ENCODE results near the gene ADCY5.

ADCY5 gene

DNA sequence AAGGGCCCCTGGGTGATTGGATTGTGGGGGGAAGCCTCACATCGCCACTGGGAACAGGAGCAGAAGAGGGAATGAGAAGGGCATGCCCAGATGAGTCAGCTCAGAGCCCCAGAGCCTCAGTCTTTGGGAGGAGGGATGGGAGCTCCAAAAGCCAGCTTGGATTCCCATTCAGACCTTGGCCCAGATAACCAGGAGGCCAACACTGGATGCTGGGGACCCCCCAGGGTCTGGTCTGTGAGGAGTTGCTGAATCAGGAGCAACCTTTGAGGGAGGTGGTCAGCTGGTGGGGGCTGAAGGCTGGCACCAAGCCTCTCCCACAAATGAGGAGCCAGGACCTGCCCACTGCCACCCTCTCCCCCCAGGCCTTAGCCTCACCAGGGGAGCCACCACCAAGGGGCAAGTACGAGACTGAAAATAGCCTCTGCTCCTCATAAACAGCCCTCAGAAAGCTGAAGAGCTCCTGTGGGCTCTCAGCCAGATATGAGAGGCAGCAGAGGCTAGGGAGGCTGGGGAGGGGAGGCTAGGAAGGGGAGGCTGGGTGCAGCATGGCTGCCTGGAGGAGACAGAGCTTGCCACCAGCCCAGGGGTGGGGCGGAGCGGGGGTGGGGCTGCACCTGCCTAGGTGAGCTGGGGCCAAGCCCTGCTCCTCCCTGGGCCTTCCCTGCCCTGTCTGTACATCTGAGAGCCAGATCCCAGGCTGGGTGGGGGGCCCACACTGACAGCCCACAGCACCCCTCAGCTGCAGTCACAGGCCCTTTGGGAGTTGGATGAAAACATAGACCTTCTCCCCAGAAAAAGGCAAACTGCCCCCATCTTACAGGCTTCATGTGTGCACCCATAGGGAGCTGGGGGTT, 147.3 kb downstream of the ADCY5 start:
- no peak for DNase-seq (ENCODE audit: low read depth in 2 of 2)

DNA sequence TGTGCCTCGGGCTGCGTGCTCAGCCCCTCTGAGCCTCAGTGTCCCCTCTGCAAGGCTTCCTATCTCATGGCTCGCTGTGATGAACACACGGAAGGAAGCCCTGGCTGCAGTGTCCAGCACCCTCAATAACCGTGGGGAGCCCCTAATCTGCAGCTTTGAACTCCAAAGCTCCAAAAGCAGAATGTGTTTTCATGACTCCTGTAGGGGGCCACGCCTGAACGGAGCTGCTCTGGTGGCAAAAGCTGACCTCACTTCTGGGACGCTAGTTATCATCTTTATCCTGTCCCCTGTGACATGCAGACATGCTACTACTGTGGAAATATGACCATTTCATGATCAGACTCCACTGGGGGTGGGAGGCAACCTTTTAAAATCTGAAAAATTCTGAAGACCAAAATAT, 148.3 kb downstream of the ADCY5 start:
- no peak for DNase-seq (ENCODE audit: low read depth in 2 of 2)

DNA sequence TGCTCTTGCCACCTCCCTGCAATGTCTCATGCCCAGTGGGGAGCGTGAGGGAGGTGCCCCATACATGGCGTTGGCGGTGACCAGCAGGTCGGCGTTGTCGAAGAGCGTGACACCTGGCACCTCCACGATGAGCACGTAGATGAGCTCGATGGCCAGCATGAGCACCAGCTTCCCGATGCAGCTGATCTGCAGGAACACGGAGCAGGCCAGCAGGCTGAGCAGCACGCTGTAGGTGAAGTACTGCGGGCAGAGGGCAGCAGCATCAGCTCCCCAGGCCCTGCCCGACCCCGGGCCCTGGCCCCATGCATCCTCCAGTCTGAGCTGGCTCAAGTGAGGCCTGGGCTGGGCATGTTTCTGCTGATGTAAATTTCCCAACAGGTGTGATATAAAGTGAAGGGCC, 148.8 kb downstream of the ADCY5 start:
- no peak for DNase-seq (ENCODE audit: low read depth in 2 of 2)

DNA sequence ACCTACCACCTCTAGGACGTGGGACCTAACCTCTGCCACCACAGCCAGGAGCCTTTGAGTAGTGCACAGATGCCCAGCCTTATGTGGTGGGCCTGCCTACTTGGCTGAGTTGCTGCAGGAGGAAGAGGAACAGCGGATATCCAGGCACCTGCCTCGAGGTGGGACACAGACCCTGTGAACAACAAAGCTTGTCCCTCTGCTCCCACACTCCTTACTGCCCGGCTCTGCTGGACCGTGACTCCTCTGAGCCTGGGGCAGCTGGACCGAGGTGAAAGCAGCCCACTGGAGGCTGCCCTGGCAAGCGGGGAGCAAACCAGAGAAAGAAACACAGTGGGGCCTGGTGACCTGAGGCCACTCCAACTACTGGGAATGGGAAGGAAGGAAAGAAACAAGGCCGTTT, 149.3 kb downstream of the ADCY5 start:
- no peak for DNase-seq (ENCODE audit: low read depth in 2 of 2)

DNA sequence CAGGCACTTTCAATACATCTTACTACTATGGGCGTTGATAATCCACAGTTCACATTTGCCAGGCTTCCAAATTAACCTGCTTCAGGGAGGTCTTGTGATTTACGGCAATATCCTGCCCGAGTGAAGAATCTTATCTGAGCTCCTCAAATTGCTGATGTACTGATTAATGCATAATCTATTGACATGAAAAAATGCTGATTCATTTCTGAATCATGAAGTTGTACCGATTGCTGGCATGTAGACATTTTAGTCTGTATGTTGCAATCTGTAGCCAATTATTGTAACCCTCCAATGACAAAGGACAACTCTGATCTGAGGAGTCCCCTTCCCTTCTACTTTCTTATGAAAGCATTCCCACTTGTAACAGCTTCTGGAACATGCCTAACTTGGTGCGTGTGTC, 150.0 kb downstream of the ADCY5 start:
- no peak for DNase-seq (ENCODE audit: low read depth in 2 of 2)

GRCh38 chr3:123297627-123297899, 151.3 kb downstream of the ADCY5 start:
- no peak for DNase-seq (ENCODE audit: low read depth in 2 of 2)

- no peak for DNase-seq (ENCODE audit: low read depth in 2 of 2)
These were observed 151.9 kb downstream of the ADCY5 start for GRCh38 chr3:123296836-123297626.

DNA sequence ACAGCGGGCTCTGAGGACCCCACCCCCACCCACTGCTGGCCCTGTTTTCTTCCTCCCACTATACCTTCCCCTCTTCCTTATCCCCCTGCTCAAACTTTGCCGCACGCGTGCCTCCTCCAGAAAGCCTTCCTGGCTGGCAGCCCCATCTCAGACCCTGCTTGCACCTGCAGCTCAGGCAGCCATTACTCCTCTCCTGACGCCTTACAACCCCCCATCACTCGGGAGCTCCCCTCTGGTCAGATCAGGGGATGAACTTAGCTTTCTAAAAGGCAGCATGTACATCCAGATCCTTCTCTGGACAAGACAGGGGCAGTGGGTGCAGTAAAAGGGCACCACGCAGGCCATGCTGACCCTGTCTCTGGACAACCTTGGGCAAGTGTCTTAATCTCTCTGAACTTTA, 152.6 kb downstream of the ADCY5 start:
- no peak for DNase-seq (ENCODE audit: low read depth in 2 of 2)

DNA sequence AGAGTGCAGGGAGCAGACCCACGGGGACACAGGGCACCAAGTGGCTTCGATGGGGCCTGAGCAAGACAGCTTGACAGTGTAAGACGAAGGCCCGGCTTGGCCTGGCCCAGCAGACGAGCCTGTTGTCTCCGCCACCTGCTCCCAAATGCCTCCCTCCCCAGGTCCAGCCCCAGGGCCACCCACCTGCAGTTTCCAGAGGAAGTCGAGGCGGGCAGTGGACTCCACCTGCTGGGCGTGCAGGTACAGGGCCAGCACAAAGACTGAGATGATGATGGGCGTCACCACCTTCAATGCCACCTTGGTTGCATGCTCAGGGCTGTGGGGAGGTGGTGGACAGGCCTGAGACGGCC, 153.0 kb downstream of the ADCY5 start:
- no peak for DNase-seq (ENCODE audit: low read depth in 2 of 2)

DNA sequence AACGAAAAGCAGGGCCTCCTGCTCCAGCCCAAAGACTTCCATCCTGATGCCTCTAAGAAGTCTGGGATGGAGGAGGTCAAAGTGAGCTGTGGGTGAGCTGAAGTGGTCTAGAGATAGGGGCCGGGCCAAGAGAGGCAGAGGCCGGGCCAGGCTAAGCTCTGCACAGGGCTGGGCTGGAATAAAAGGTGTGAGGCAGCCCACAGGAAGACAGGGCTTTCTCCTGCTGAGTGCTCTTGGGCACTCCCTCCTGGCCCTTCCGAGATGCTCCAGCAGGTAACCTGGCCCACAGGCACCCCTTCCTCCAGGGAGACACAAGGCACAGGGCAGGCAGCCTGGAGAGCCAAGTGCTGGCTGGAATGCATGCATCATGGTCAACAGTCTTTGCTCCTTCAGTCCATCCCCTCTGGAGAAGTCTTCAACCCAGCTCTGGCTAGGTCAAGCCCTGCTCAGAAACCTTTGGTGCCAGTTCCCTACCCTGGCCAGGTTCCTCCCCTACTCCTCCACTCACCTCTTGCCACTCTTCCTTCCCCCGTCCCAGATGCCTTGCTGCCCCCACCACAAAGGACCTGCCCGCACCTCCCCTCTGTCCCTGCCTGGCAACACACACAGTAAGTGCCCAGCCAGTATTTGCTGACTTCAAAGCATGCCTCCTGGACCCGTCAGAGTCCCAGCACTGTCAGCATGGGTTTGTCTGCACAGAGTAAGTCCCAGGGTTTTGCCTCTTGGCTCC, 153.6 kb downstream of the ADCY5 start:
- DNase-seq (ENCODE audit: low read depth in 2 of 2), result no peak

DNA sequence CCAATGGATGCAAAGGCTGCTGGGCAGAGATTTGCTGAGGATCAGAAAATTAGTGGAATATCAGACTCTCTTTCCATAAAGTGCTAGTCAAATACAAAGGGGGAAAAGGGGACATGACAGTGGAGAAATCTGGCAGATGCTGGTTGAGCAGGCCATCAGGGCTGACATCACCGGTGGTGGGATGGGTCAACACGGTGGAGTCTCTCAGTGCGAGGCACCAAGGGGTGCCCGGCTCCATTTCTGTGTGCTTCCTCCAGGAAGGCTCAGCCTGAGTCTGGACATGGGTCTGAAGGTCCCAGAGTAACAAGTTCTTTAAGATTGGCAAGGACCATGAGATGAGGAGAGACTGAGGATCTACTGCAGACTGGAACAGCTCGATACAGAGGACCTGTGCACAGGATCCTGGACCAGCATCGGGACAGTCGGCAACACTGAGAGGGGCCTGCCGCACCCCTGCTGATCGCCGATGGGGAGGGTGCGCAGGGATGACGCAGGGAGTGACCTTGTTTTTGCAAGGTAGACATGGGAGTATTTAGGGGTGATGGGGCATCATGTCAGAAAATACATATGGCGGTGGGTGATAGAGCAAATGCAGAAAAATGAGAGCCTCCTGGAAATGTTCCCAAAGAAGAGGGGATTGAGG, 154.5 kb downstream of the ADCY5 start:
- no peak for DNase-seq (ENCODE audit: low read depth in 2 of 2)

DNA sequence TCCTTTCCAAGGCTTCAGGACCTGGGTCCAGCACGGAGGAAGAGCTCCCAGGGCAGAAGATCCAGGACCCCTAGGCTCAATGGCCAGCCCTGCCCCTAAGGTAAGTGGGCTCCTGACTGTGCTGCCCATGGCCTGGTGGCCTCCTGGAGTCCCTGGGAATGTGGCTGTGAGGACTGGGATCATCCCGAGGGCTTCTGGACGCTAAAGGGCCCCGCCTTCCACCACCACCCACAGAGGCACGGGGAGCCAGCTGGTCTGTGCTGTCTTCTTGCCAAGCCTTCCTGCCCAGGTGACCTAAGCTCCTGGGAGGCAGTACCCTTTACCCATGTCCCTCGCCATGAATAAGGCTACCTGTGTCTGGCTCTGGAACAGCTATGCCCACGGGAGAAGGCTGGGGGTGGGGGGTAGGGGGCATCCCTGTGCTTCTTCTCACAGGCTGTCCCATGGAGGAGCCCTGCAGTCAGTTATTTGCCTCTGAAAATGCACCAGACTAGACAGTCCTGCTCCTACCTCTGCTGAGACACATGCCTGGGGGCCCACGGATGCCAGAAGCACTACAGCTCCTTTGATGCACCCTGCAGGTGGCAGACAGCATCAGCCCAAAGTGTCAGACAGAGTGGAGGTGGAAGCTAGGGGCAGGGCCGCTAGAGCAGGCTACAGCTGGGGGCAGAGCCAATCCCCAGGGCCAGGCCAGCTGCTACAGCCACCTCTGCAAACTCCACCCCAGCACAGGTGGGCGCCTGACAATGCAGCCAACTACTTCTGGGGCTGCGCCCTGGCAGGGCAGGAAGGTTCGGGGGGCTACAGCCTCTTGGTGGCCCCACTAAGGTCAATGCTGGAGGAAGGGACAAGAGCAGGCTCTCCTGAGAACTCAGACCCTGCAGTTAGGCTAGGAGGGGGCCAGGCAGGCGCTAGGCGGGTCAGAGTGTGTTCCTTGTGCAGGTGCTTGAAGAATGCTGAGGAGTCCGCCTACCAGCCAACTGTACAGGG, 156.3 kb downstream of the ADCY5 start:
- DNase-seq (ENCODE audit: low read depth in 2 of 2), result no peak

GRCh38 chr3:123291404-123291803, 157.5 kb downstream of the ADCY5 start:
- DNase-seq (ENCODE audit: low read depth in 2 of 2), result no peak

- no peak for DNase-seq (ENCODE audit: low read depth in 2 of 2)
These were observed 157.9 kb downstream of the ADCY5 start for GRCh38 chr3:123290962-123291361.

- no peak for DNase-seq (ENCODE audit: low read depth in 2 of 2)
These were observed 158.6 kb downstream of the ADCY5 start for GRCh38 chr3:123290107-123290930.

- DNase-seq (ENCODE audit: low read depth in 2 of 2), result no peak
These were observed 159.3 kb downstream of the ADCY5 start for GRCh38 chr3:123289391-123290106.

GRCh38 chr3:123287962-123288302, 161.0 kb downstream of the ADCY5 start:
- DNase-seq (ENCODE audit: low read depth in 2 of 2), result no peak

DNA sequence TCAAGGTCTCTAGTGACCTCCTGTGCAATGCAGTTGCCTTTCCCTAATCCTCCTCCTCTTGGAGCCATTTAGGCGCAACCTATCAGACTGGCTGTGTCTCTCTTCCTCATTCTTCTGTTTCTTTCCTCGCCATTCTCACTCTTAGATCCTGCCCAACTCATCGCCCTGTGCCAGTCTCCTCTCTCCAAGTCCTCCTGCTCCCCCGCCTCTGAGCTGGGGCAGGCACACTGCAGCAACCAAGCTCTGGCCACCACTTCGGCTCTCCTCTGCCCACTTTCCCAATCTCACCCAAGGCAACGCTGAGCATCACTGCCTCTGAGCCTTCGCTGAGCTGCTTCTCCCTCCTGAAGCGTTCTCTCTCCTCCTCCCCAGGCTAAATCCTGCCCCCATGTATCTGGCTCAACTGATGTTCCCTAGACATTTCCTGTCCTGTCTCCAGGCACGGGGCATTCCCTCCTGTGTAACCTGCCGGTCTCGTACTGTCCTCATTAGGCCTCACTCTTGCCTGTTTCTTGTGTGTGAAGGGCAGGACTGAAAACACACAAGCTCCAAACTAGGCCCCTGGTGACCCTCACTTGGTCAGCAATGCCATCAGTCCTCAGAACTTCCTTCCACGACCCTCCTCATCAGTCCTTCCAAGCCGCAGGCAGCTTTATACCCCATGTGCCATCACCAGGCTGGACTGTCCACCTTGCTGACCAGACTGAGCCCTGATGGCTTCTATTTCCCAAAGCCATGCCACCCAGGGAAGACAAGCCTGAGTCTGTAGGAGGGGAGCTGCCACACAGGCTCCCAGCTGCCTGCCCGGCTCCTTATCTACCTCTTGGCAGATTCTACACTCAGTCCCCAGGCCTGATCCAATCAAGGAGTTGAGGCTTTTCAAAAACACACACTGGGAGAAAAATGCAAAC, 161.6 kb downstream of the ADCY5 start:
- no peak for DNase-seq (ENCODE audit: low read depth in 2 of 2)
